Lower leg skin (tissue), 3 donors: ENCODE measurements around the gene CHMP5.

Experiments used
- POLR2A ChIP-seq, 2 donors: fragments of 450-650 bp; IDR thresholded peaks; one replicate each; pipeline ENCODE4 v1.6.1; 2016 to 2017; ENCODE audit warnings: antibody characterized with exemption in 2 of 2, mild to moderate bottlenecking in 1 of 2, moderate library complexity in 1 of 2
- TF ChIP-seq, protein P1 (sequence below), 3 donors: fragments of 450-650 bp; IDR thresholded peaks; one replicate each; pipeline ENCODE4 v1.5.1; 2016; ENCODE audit warnings: antibody characterized with exemption in 3 of 3, mild to moderate bottlenecking in 3 of 3, moderate library complexity in 2 of 3

DNA sequence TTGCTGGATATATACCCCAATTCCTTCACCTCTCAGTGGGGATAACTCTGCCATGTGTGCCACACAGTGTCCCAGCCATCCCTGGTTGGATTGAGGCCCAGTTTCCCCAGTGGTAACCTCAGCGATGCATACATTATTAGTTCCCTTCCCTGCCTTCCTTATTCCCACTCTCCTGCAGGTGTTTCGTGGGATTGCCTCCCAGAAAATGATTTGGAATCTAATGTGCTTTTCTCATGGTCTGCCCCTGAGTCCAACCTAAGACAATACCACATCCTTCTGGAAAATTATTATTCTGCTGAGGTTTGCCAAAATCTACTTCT, 33.3 kb upstream of the CHMP5 start:
- TF ChIP-seq, protein P1, sequence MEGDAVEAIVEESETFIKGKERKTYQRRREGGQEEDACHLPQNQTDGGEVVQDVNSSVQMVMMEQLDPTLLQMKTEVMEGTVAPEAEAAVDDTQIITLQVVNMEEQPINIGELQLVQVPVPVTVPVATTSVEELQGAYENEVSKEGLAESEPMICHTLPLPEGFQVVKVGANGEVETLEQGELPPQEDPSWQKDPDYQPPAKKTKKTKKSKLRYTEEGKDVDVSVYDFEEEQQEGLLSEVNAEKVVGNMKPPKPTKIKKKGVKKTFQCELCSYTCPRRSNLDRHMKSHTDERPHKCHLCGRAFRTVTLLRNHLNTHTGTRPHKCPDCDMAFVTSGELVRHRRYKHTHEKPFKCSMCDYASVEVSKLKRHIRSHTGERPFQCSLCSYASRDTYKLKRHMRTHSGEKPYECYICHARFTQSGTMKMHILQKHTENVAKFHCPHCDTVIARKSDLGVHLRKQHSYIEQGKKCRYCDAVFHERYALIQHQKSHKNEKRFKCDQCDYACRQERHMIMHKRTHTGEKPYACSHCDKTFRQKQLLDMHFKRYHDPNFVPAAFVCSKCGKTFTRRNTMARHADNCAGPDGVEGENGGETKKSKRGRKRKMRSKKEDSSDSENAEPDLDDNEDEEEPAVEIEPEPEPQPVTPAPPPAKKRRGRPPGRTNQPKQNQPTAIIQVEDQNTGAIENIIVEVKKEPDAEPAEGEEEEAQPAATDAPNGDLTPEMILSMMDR (IDR thresholded peaks at IDR 0.05): no peak
- no peak for TF ChIP-seq POLR2A (IDR thresholded peaks at IDR 0.05)
